Psoas muscle (tissue), 8 donors: ENCODE results near the gene KIAA0825. TPM values are rescaled to one million over a fixed set of nuclear protein-coding genes. Genes with fewer than 3 reads are reported as not detected.
A peak's percentile ranks its signal among the peaks of the same experiment; 100 is the strongest.

Experiments used
- ATAC-seq, 4 donors: fragments of 200-7000 bp; cut with Tn5 transposase; one replicate each; pipeline ENCODE4 v1.9.1; 2020; ENCODE audit warnings: moderate library complexity in 3 of 4, mild to moderate bottlenecking in 2 of 4
- DNase-seq, 2 donors: peaks; one replicate each; pipeline ENCODE4 v3.0.0-alpha.2; 2020
- H3K27ac ChIP-seq: fragments of 200-600 bp; one replicate; pipeline ENCODE4 v1.8.0; 2022
- H3K27me3 ChIP-seq, 3 donors: fragments of 200-600 bp in 1 of 3; one replicate each; pipeline versions ENCODE4 v1.6.1 to v1.8.0; 2013 to 2022; ENCODE audit warnings: low read length in 2 of 3, mild to moderate bottlenecking in 2 of 3, moderate library complexity in 1 of 3; ENCODE audit not compliant: insufficient read depth in 3 of 3
- H3K36me3 ChIP-seq, 2 donors: fragments of 200-600 bp in 1 of 2; one replicate each; pipeline versions ENCODE4 v1.6.1 to v1.8.0; 2013 to 2022; ENCODE audit warnings: low read depth in 1 of 2, mild to moderate bottlenecking in 1 of 2, moderate library complexity in 1 of 2; ENCODE audit not compliant: insufficient read depth in 1 of 2
- H3K4me1 ChIP-seq: fragments of 200-600 bp; one replicate; pipeline ENCODE4 v1.8.0; 2022
- H3K4me3 ChIP-seq: fragments of 200-600 bp; one replicate; pipeline ENCODE4 v1.8.0; 2022; ENCODE audit warnings: mild to moderate bottlenecking
- H3K9me3 ChIP-seq: fragments of 200-600 bp; one replicate; pipeline ENCODE4 v1.8.0; 2022
- CTCF ChIP-seq: fragments of 200-600 bp; IDR thresholded peaks from one replicate; pipeline ENCODE4 v1.8.0; 2022; ENCODE audit warnings: antibody characterized with exemption
- whole genome bisulfite sequencing, 3 donors: extraction: QIAGEN DNeasy Blood & Tissue Kit; methylation state at CpG; one replicate each; pipeline versions ENCODE4 v1.1.6 to v1.1.7; 2013; 5-methylcytosine and 5-hydroxymethylcytosine counted together
- intact Hi-C, 2 donors: fragments of 100-400 bp; cut with DNase I; formaldehyde crosslinking; loops; one replicate each; pipeline versions ENCODE4 v1.11.0 to v1.14.2; 2022
- polyA plus RNA-seq, 3 donors: library from polyadenylated mRNA; stranded (reverse); fragments of 200-250 nt; gene quantifications; one replicate each; pipeline ENCODE4 v1.2.3, GENCODE V29; 2013
- total RNA-seq, 4 donors: library from RNA; stranded (reverse); fragmentation: NEBNext Ultra II Directional in 2 of 4; extraction: Animal tissue kit (Norgen Biotek cat#: 25700) in 2 of 4; gene quantifications; one replicate each; pipeline versions ENCODE4 v1.2.1 to v1.2.4, GENCODE V29; 2021 to 2023
- donor health status: healthy with polysubstance abuse.
- donor health status: DM: no; HTN: no; CAD: no; lungs with moderate emphysema.
- donor health status: Bipolar disorder and iron deficiency.
- donor health status: healthy.
- donor health status: DM: yes; HTN: yes; CAD: no.
- donor health status: DM: no; HTN: no; CAD: no.
- donor health status: DM: no; HTN: no; CAD: no.
- donor health status: DM: yes; HTN: yes; CAD: no.

The KIAA0825 gene
- total and polyA plus RNA-seq, 7 donors = 0.41 to 1.5 (median 1.1) TPM

GRCh38 chr5:94113087-94113486 is 505.3 kb downstream of the KIAA0825 start:
- DNase-seq (no peak), ATAC-seq (no peak)
- H3K36me3 ChIP-seq = no peaks in the 10 kb centered on the region
- H3K27me3 ChIP-seq = peaks cover 0 to 2% (median 0%) of the 10 kb centered on the region in 3 donors
- no peak for TF ChIP-seq CTCF
- 71 to 83% (median 76%) methylated on average over 2 of the region's 2 CpGs for WGBS, 3 donors
- no peaks in the 10 kb centered on the region for H3K9me3 ChIP-seq
- H3K4me1 ChIP-seq = peaks cover 6% of the 10 kb centered on the region
- intact Hi-C loops = loop anchor here in 1 of 2 donors (10.0 kb wide), 1 partner anchor 498 kb away; no protein-coding TSS in a partner anchor
- no peak overlapping the region for H3K27ac ChIP-seq
- H3K4me3 ChIP-seq = no peak overlapping the region

GRCh38 chr5:94111209-94112004 is 507.0 kb downstream of the KIAA0825 start:
- ATAC-seq = peak; percentile 97 to 99 (median 99)
- intact Hi-C loops = loop anchor here in 1 of 2 donors (10.0 kb wide), 1 partner anchor 497 kb away; no protein-coding TSS in a partner anchor
- Histone ChIP-seq H3K9me3 (no peaks in the 10 kb centered on the region), H3K4me1 (peaks cover 6% of the 10 kb centered on the region), H3K27ac (peak overlapping the region; percentile 87), H3K27me3 (peaks cover 0 to 2% (median 0%) of the 10 kb centered on the region in 3 donors), H3K4me3 (peak overlapping the region; percentile 82), H3K36me3 (no peaks in the 10 kb centered on the region)
- 0 to 1% (median 1%) methylated on average over 51 of the region's 51 CpGs for WGBS, 3 donors
- peak; percentile 94 to 96 for DNase-seq
- no peak for TF ChIP-seq CTCF

- intact Hi-C loops = no loop called here
- ATAC-seq (no peak), DNase-seq (no peak)
- WGBS, 3 donors = 78 to 89% (median 87%) methylated on average over 3 of the region's 3 CpGs
- H3K9me3 ChIP-seq = peaks cover 12% of the 10 kb centered on the region
- no peak overlapping the region for H3K27ac ChIP-seq
- no peak overlapping the region for H3K4me3 ChIP-seq
- H3K36me3 ChIP-seq = no peaks in the 10 kb centered on the region
- no peaks in the 10 kb centered on the region for H3K27me3 ChIP-seq
- H3K4me1 ChIP-seq = no peaks in the 10 kb centered on the region
- no peak for TF ChIP-seq CTCF
These were observed 514.7 kb downstream of the KIAA0825 start for GRCh38 chr5:94103514-94104245.

Other genes starting within 250 kb of the KIAA0825 start
- 1 to 10 TPM; 1.2 to 2.5 (median 2.0) TPM for gene SLF1, start 65 bp upstream of the KIAA0825 start, total RNA-seq
- gene SLF1, start 65 bp upstream of the KIAA0825 start, polyA plus RNA-seq = 1 to 10 TPM; 1.2 to 2.6 (median 1.3) TPM